Spleen (tissue), 13 donors: Measurements from ENCODE around the gene E2F7. TPM values are rescaled to one million over a fixed set of nuclear protein-coding genes. Genes with fewer than 3 reads are reported as not detected.
A peak's percentile ranks its signal among the peaks of the same experiment; 100 is the strongest.

Experiments used
- DNase-seq: peaks from one replicate; pipeline ENCODE4 v3.0.0-alpha.2; 2020
- H3K27ac ChIP-seq, 8 donors: fragments of 200-600 bp; sonication (generic) in 7 of 8; 1 replicate in 4 of 8; 2 replicates in 4 of 8; pipeline versions ENCODE4 v1.5.0 to v1.8.0; 2016 to 2021; ENCODE audit warnings: inconsistent platforms in 4 of 8, mild to moderate bottlenecking in 4 of 8, moderate library complexity in 1 of 8
- H3K27me3 ChIP-seq, 7 donors: fragments of 200-600 bp; sonication (generic) in 6 of 7; replicated peaks in 1 of 7; 1 replicate in 4 of 7; 2 replicates in 3 of 7; pipeline versions ENCODE4 v1.5.0 to v1.8.0; 2016 to 2021; ENCODE audit warnings: inconsistent platforms in 3 of 7, mild to moderate bottlenecking in 1 of 7
- H3K36me3 ChIP-seq, 6 donors: fragments of 200-600 bp; sonication (generic) in 5 of 6; 1 replicate in 4 of 6; 2 replicates in 2 of 6; pipeline versions ENCODE4 v1.5.0 to v1.8.0; 2016 to 2021; ENCODE audit warnings: inconsistent platforms in 2 of 6
- H3K4me1 ChIP-seq, 6 donors: fragments of 200-600 bp; sonication (generic) in 5 of 6; 1 replicate in 3 of 6; 2 replicates in 3 of 6; pipeline versions ENCODE4 v1.5.0 to v1.8.0; 2016 to 2021; ENCODE audit warnings: inconsistent platforms in 3 of 6
- H3K4me3 ChIP-seq, 8 donors: fragments of 200-600 bp; sonication (generic) in 7 of 8; 1 replicate in 4 of 8; 2 replicates in 4 of 8; pipeline versions ENCODE4 v1.5.0 to v1.8.0; 2016 to 2021; ENCODE audit warnings: inconsistent platforms in 4 of 8, mild to moderate bottlenecking in 4 of 8, moderate library complexity in 2 of 8
- H3K9me3 ChIP-seq, 8 donors: fragments of 200-600 bp; sonication (generic) in 7 of 8; 1 replicate in 4 of 8; 2 replicates in 4 of 8; pipeline versions ENCODE4 v1.5.0 to v1.8.0; 2016 to 2021; ENCODE audit warnings: inconsistent platforms in 4 of 8
- CTCF ChIP-seq, 11 experiments: fragments of 200-600 bp in 7 of 11; fragments of 450-650 bp in 4 of 11; sonication (generic) in 4 of 11; IDR thresholded peaks in 8 of 11; conservative IDR thresholded peaks in 3 of 11; 1 replicate in 7 of 11; 2 replicates in 4 of 11; pipeline versions ENCODE4 v1.4.0 to v1.8.0; 2016 to 2021; ENCODE audit warnings: antibody characterized with exemption in 11 of 11, inconsistent platforms in 4 of 11, mild to moderate bottlenecking in 1 of 11
- POLR2A ChIP-seq, 3 donors: fragments of 450-650 bp; IDR thresholded peaks; one replicate each; pipeline ENCODE4 v1.5.1; 2017; ENCODE audit warnings: antibody characterized with exemption in 3 of 3, mild to moderate bottlenecking in 1 of 3
- POLR2AphosphoS5 ChIP-seq, 3 donors: sonication (generic); formaldehyde crosslinking; IDR thresholded peaks; one replicate each; pipeline ENCODE4 v1.5.1; 2017; ENCODE audit warnings: antibody characterized with exemption in 3 of 3
- WGBS, 5 donors: extraction: QIAGEN DNeasy Blood & Tissue Kit in 3 of 5; methylation state at CpG; one replicate each; pipeline versions ENCODE4 v1.1.5 to v1.1.7; 2013 to 2018; 5-methylcytosine and 5-hydroxymethylcytosine counted together
- intact Hi-C: fragments of 100-400 bp; cut with DNase I; formaldehyde crosslinking; loops from one replicate; pipeline ENCODE4 v1.15.0; 2023; ENCODE audit warnings: low total_unique reads
- long read RNA-seq, 2 donors: transcript quantifications; one replicate each; lab custom pipeline, GENCODE V29; 2026
- polyA plus RNA-seq, 3 donors: library from polyadenylated mRNA; stranded (reverse); fragments of 200-250 nt; gene quantifications; one replicate each; pipeline ENCODE4 v1.2.1, GENCODE V29; 2013
- total RNA-seq, 7 donors: library from RNA; depleted of rRNA in 3 of 7; stranded (reverse); fragments of >200 nt in 3 of 7; fragmentation: NEBNext Ultra II Directional in 4 of 7; extraction: Animal tissue kit (Norgen Biotek cat#: 25700) in 4 of 7; gene quantifications; one replicate each; pipeline versions ENCODE4 v1.1.0 to v1.2.1, GENCODE V29; 2016 to 2021
- donor health status: healthy with polysubstance abuse.
- donor health status: DM: no; HTN: no; CAD: no; lungs with moderate emphysema.
- donor health status: DM: no; HTN: no; CAD: no.
- donor health status: Bipolar disorder and iron deficiency.
- donor health status: healthy.
- donor health status: DM: no; HTN: no; CAD: no.
- donor health status: DM: yes; HTN: yes; CAD: no.

Gene E2F7
- total RNA-seq (1 to 10 TPM in 5 of 7 donors, under 1 TPM in 2; 0.19 to 2.2 (median 1.1) TPM), polyA plus RNA-seq (under 1 TPM; 0.09 to 0.32 (median 0.19) TPM)
- long read RNA-seq, donor 1, full-length matches to known transcripts = 1 of 1 reads
- long read RNA-seq, donor 1, partial matches to known transcripts = 0 of 1 reads
- long read RNA-seq, donor 1, other reads (novel, unspliced or antisense) = 0 of 1 reads
- long read RNA-seq, donor 2 = 0 reads

GRCh38 chr12:77065361-77066204 lies at the start of gene E2F7:
Gene E2F7, minus strand, starts transcription at chr12:77065569. Its CDS starts 934 bp downstream, at chr12:77064635.
- peak; percentile 93 for DNase-seq
- 0 to 1% (median 0%) methylated on average over 40 to 87 of the region's 87 CpGs for WGBS, 5 donors
- peaks cover 7 to 48% (median 22%) of the 10 kb centered on the region in 6 donors for H3K4me1 ChIP-seq
- H3K9me3 ChIP-seq = no peaks in the 10 kb centered on the region
- intact Hi-C loops = no loop called here
- H3K36me3 ChIP-seq = no peaks in the 10 kb centered on the region
- no peak for TF ChIP-seq POLR2A (IDR thresholded peaks at IDR 0.05)
- peak in 1 of 11 experiments; percentile 14 for TF ChIP-seq CTCF (IDR thresholded peaks at IDR 0.05 in 8 of 11, conservative IDR thresholded peaks at IDR 0.05 in 3 of 11)
- TF ChIP-seq POLR2AphosphoS5 (IDR thresholded peaks at IDR 0.05) = peak in 2 of 3 donors; percentile 60 to 70
- H3K27me3 ChIP-seq = peaks cover 0 to 24% (median 13%) of the 10 kb centered on the region in 7 donors
- peak within 1 kb of the TSS; percentile 75 to 99 (median 84) for H3K4me3 ChIP-seq
- peak within 1 kb of the TSS in 4 of 8 donors; percentile 34 to 58 (median 44) for H3K27ac ChIP-seq

GRCh38 chr12:77113971-77114370 lies 48.6 kb upstream of the E2F7 start:
- Histone ChIP-seq H3K36me3 (no peaks in the 10 kb centered on the region), H3K27me3 (no peaks in the 10 kb centered on the region), H3K27ac (no peak overlapping the region), H3K4me3 (no peak overlapping the region), H3K9me3 (peaks cover 0 to 21% (median 16%) of the 10 kb centered on the region in 8 donors), H3K4me1 (no peaks in the 10 kb centered on the region)
- intact Hi-C loops = no loop called here
- TF ChIP-seq POLR2A (IDR thresholded peaks at IDR 0.05) = no peak
- no peak for TF ChIP-seq POLR2AphosphoS5 (IDR thresholded peaks at IDR 0.05)
- no peak for TF ChIP-seq CTCF (IDR thresholded peaks at IDR 0.05 in 8 of 11, conservative IDR thresholded peaks at IDR 0.05 in 3 of 11)
- WGBS, 5 donors = 80 to 89% (median 83%) methylated on average over 4 of the region's 4 CpGs
- DNase-seq = no peak

- TF ChIP-seq CTCF (IDR thresholded peaks at IDR 0.05 in 8 of 11, conservative IDR thresholded peaks at IDR 0.05 in 3 of 11) (no peak), POLR2A (IDR thresholded peaks at IDR 0.05) (no peak), POLR2AphosphoS5 (IDR thresholded peaks at IDR 0.05) (no peak)
- intact Hi-C loops = no loop called here
- 78 to 88% (median 83%) methylated on average over 1 of the region's 1 CpG for WGBS, 5 donors
- Histone ChIP-seq H3K27me3 (no peaks in the 10 kb centered on the region), H3K27ac (no peak overlapping the region), H3K4me1 (no peaks in the 10 kb centered on the region), H3K36me3 (no peaks in the 10 kb centered on the region), H3K4me3 (no peak overlapping the region), H3K9me3 (peaks cover 0 to 21% (median 16%) of the 10 kb centered on the region in 8 donors)
- no peak for DNase-seq
These were observed 43.3 kb upstream of the E2F7 start for GRCh38 chr12:77108707-77109106.

GRCh38 chr12:77107121-77107520 lies 41.8 kb upstream of the E2F7 start:
- DNase-seq = no peak
- intact Hi-C loops = no loop called here
- Histone ChIP-seq H3K36me3 (no peaks in the 10 kb centered on the region), H3K4me3 (no peak overlapping the region), H3K27ac (no peak overlapping the region), H3K4me1 (no peaks in the 10 kb centered on the region), H3K9me3 (peaks cover 0 to 20% (median 16%) of the 10 kb centered on the region in 8 donors), H3K27me3 (no peaks in the 10 kb centered on the region)
- WGBS, 5 donors = 61 to 81% (median 76%) methylated on average over 2 of the region's 2 CpGs
- no peak for TF ChIP-seq POLR2AphosphoS5 (IDR thresholded peaks at IDR 0.05)
- TF ChIP-seq POLR2A (IDR thresholded peaks at IDR 0.05) = no peak
- no peak for TF ChIP-seq CTCF (IDR thresholded peaks at IDR 0.05 in 8 of 11, conservative IDR thresholded peaks at IDR 0.05 in 3 of 11)
